Measurements from ENCODE around the gene YY1.
"Not testable (repeated sequence)": the region's sequence is repeated elsewhere in the genome, so short reads cannot be mapped to it uniquely, and the experiment has no call there.

The YY1 gene

DNA sequence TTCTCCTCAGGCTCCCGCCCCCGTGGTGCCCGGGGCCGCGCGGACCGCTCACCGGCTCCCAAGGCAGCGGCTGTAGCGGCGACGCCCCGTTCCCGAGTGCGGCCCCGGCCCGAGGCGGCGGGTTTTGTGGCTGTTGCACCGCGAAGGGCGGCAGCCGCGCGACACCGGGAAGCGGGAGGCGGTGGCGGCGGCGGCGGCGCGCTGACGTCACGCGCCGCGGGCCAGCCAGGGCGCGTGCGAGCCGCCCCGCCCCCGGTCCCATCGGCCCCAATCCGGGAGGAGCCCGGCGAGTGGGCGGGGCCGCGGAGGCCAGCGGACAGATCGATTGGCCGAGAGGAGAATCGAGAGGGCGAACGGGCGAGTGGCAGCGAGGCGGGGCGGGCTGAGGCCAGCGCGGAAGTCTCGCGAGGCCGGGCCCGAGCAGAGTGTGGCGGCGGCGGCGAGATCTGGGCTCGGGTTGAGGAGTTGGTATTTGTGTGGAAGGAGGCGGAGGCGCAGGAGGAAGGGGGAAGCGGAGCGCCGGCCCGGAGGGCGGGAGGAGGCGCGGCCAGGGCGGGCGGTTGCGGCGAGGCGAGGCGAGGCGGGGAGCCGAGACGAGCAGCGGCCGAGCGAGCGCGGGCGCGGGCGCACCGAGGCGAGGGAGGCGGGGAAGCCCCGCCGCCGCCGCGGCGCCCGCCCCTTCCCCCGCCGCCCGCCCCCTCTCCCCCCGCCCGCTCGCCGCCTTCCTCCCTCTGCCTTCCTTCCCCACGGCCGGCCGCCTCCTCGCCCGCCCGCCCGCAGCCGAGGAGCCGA is at the start of gene YY1:
Gene YY1 (plus strand): TSS at position 726 of the 792 bp plus-strand sequence. CDS start 101 bp downstream, outside the sequence.
- peak; percentile 98 for DNase-seq

- no peak for DNase-seq
These were observed 48.8 kb upstream of the YY1 start for GRCh38 chr14:100190126-100190525.

DNA sequence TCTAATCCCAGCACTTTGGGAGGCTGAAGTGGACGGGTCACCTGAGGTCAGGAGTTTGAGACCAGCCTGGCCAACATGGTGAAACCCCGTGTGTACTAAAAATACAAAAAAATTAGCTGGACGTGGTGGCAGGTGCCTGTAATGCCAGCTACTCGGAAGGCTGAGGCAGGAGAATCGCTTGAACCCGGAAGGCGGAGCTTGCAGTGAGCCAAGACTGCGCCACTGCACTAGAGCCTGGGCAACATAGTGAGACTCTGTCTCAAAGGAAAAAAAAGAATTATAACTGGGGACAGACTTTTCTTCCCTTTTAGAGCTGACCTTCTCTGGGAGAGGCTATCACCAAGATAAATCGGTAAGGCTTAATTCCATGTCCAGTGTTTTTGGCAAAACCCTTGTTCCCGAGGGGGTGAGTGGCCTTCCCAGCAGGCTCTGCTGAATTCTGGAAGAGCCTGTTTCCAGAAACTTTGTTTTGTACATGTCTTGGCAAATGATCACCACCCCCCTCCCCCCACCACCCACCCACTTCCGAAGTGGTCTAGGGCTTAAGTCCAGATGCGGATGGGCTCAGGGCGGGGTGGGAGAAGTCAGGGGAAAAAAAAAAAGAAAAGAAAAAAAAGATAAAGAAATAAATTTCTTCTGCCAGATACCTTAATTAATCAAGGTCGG is 47.2 kb upstream of the YY1 start:
- no peak for DNase-seq

DNA sequence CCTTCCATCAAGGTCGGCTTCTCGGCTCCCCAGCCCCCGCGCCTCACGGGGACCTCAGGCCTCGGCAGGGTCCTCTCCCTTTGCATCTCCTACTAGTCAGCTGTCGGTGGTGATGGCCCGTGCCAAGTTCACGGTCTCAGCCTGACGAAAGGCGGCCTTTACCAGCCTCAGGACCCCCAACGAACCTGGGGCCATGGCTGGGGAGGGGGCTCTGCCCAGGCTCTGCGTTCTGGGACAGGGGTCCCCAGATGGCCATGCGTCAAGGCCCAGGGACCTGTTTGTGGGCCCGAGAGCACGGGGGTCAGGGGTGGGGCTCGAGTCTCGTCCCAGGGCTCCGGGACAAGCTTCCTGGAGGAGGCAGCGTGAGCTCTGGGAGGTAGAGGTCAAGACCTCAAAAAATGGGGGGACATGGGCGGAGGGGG is 46.7 kb upstream of the YY1 start:
- no peak for DNase-seq

DNA sequence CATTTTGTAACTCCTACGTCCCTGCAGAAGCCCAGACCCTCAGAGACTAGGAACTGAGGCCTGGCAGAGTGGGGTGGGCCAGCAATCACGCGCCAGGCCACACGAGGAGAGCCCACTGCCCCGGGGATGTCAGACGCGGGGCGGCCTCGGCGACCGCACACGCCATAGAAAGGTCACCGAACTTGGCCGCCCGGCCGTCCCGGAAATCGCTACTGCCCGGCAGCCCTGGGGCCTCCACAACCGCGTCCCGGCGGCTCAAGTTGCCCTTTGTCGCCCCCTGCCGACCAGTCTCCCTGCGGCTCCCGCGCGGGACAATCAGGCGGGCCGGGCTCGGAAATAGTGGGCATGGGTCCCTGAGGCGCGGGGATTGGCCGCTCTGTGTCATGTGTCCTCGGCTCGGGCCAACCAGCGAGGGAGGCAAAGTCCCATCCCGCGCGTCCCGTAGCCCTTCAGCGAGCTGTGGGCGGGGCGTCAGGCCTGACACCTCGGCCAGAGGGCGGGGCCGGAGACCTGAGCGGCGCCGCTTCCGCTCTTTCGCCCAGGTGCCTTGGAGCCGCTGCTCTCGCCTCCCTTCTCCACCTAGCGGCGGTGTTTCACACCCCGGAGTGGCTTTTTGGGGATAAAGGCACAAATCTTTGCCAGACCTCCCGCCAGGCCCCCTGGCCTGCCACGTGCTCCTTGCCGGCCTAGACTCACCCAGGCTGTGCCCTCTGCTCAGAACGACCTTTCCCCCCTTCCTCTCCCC is 46.1 kb upstream of the YY1 start:
- peak; percentile 97 for DNase-seq

GRCh38 chr14:100193417-100194357 is 45.3 kb upstream of the YY1 start:
- no peak for DNase-seq

GRCh38 chr14:100199240-100199860 is 39.6 kb upstream of the YY1 start:
- DNase-seq = no peak

- DNase-seq = no peak
These were observed 38.6 kb upstream of the YY1 start for GRCh38 chr14:100200311-100200710.

GRCh38 chr14:100201701-100202100 is 37.2 kb upstream of the YY1 start:
- DNase-seq = no peak

DNA sequence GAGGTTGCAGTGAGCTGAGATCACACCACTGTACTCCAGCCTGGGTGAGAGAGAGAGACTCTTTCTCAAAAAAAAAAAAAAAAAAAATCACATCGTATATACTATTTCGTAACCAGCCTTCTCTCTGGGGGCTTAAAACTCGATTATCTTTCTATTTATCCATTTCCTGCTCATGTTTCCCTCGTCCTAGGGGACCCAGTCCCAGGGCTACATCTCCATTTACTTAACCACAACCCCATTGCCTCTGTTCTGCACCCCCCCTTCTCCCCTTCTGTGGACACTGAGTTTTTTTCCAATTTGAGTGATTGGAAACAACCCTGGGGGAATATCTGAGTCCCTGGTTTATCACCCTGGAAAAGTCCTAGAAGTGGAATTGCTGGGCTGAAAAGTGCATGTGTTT is 36.2 kb upstream of the YY1 start:
- DNase-seq = no peak

DNA sequence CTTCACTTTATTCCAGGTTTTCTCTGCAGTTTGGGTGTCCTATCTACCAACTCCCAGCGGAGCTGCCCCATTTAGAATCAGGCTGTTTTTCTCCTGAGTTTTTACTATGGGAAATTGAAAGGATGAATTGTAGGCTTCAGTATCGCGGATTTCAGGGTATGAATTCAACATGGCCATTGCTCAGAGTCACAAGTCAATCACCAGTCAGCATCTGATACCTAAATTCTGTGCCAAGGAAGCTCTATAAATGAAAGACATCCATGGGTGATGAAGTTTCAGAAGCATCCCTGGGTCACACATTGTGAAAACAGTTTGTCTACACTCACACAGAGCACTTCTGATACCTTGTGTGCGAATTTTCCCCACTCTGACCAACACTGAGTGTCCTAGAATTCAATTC is 35.8 kb upstream of the YY1 start:
- no peak for DNase-seq

DNA sequence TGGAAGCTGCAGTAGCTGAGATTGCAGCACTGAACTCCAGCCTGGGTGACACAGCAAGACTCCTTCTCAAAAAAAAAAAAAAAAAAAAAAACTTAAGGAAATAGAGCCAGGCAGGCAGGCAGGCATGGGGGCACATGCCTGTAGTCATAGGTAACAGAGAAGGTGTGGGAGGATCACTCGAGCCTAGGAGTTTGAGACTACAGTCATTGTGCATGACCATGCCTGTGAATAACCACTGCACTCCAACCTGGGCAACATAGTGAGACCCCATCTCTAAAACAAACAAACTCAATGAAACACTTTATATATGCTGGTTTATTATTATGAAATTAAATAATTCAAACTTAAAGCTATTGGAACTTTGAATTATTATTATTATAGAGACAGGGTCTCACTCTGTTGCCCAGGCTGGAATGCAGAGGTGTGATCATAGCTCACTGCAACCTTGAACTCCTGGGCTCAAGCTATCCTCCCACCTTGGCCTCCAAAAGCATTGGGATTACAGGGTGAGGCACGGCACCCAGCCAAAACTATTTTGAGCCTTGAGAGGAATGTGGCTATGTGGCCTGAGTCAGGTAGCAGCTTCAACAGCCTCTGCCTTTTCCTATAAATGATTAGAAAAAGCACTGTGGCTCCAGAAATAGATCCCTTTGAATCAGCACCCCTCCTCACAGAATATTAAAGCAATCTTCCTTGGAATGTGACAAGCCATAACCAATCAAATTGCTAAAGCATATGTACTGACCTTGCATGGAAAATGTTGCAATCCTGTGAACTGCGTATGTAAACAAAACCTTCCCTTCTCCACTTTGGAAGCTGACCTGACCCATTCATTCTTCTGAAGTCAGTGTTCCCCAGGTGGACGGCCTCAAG is 34.7 kb upstream of the YY1 start:
- DNase-seq = peak; percentile 24

DNA sequence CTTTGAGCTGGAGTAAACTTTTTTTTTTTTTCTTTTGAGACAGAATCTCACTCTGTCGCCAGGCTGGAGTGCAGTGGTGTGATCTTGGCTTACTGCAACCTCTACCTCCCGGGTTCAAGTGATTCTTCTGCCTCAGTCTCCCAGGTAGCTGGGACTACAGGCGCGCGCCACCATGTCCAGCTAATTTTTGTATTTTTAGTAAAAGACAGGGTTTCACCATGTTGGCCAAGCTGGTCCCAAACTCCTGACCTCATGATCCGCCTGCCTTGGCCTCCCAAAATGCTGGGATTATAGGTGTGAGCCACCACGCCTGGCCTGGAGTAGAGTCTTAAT is 34.1 kb upstream of the YY1 start:
- not testable (repeated sequence) for DNase-seq

GRCh38 chr14:100207588-100207987 is 31.4 kb upstream of the YY1 start:
- not testable (repeated sequence) for DNase-seq

- DNase-seq = not testable (repeated sequence)
These were observed 30.8 kb upstream of the YY1 start for GRCh38 chr14:100208136-100208535.

GRCh38 chr14:100211366-100211765 is 27.6 kb upstream of the YY1 start:
- DNase-seq = no peak

GRCh38 chr14:100211893-100212292 is 27.1 kb upstream of the YY1 start:
- DNase-seq = no peak

DNA sequence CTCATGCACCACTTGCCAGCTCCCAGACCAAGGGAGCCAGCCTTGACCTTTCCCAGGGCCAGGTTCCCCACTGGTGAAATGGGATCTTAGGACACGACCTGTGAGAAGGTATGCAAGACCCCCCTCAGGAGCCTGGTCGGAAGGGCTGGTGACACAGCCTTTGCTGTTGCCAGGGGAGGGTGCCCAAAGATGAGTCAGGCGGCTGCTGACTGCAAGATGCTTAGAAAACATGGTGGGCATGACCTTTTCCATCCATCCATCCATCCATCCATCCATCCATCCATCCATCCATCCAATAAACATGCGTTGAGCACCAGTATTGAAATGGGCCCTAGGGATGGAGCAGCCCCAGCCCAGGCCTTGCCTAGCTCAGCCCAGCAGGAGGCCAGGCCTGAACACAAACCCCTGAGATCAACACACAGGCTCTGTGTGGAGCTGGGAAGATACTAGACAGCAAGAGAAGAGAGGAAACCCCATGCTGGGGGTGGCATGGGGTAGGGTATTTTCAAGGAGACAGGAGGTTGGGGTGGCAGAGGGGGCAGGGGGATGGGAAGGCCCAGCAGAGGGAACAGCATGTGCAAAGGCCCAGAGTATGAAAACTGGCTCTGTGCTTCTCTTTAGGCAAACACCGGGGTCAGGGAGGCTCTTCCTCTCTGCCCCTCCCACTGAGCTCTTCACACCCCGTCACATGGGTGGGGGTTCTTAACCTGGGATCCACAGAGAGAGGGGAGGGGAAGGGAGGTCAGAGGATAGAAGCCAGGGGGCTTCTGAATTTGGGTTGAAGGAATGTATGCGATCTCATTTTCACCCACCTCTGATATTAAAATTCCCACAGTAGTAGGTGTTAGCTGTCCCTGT is 26.2 kb upstream of the YY1 start:
- DNase-seq = no peak

- no peak for DNase-seq
These were observed 25.4 kb upstream of the YY1 start for GRCh38 chr14:100213587-100213955.

Measured in fibroblast of skin of right quadriceps (primary cell).